ENCODE measurements around the gene PTX4. TPM values are rescaled to one million over a fixed set of nuclear protein-coding genes. Genes with fewer than 3 reads are reported as not detected.

The PTX4 gene
- total RNA-seq, 1 donor from 2014 or later, result not detected

DNA sequence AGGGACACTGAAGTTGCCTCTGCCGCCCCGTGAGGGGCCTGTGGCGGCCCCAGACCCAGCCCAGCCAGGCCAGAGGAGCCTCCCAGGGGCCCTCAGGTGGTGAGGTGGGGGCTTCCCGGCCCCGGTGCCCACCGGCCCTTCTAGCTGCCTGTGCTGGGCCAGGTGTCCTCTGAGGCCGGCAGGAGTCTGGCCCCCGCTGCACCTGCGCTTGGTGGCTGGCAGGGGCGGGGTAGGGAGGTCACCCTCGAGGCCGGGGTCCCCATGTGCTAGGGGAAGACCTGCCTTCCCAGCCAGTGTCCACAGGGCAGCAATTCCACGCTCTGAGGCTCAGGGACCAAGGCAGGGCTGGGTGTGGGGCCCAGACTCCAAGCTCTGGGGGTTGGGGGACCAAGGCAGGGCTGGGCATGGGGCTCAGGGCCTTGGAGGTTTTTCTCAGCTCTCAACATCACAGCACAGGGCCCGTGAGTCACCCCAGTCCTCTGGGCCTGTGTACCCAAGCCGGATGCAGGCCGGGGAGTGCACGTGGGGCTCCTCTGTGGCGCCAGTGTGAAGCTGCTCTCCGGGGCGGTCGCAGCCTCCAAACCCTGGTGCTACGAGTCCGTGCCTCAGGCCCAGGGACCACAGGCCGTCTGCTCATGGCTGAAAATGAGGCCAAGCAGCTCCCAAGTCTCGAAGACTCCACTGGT lies 43.1 kb downstream of the PTX4 start:
- ChIA-PET POLR2A (interaction anchor here (1.6 to 3.8 kb wide), 4 partner anchors 13 to 47 kb away, joined by 4 to 30 read pairs (median 12); partner anchors contain the start of genes TELO2 and UQCC4), CTCF (no interaction called here)
- TF ChIP-seq CTCF (IDR thresholded peaks at IDR 0.05), result no peak
- H3K9me3 Mint-ChIP-seq, result no peaks in the 10 kb centered on the region
- DNase-seq, result no peak
- H3K4me3 Mint-ChIP-seq, result no peak overlapping the region
- peak overlapping the region; percentile 30 for H3K27ac Mint-ChIP-seq
- H3K4me1 Mint-ChIP-seq, result peaks cover 7% of the 10 kb centered on the region
- peak; percentile 54 for ATAC-seq (ENCODE audit: low read depth)
- intact Hi-C loops (cut with micrococcal nuclease), result loop anchor here (1.0 kb wide), 1 partner anchor 13 kb away; no protein-coding TSS in a partner anchor
- no peaks in the 10 kb centered on the region for H3K27me3 Mint-ChIP-seq
- peaks cover 32% of the 10 kb centered on the region for H3K36me3 Mint-ChIP-seq (ENCODE audit: low read depth)

GRCh38 chr16:1444730-1445517 lies 43.8 kb downstream of the PTX4 start:
- Mint-ChIP-seq H3K9me3 (no peaks in the 10 kb centered on the region), H3K4me3 (peak overlapping the region; percentile 19), H3K36me3 (ENCODE audit: low read depth) (peaks cover 27% of the 10 kb centered on the region), H3K27me3 (no peaks in the 10 kb centered on the region), H3K27ac (peak overlapping the region; percentile 50), H3K4me1 (peaks cover 7% of the 10 kb centered on the region)
- ChIA-PET CTCF (no interaction called here), POLR2A (interaction anchor here (1.2 to 3.8 kb wide), 5 partner anchors 12 to 66 kb away, joined by 3 to 30 read pairs (median 11); partner anchors contain the start of genes TELO2 and UQCC4)
- no peak for TF ChIP-seq CTCF (IDR thresholded peaks at IDR 0.05)
- intact Hi-C loops (cut with micrococcal nuclease), result loop anchor here (1.0 kb wide), 1 partner anchor 13 kb away; no protein-coding TSS in a partner anchor
- DNase-seq (no peak), ATAC-seq (ENCODE audit: low read depth) (peak; percentile 63)

- ChIA-PET CTCF (interaction anchor here (0.7 to 1.4 kb wide), 2 partner anchors 11 to 17 kb away, joined by 3 read pairs; no protein-coding TSS in a partner anchor), POLR2A (interaction anchor here (1.0 to 4.0 kb wide), 5 partner anchors 15 to 65 kb away, joined by 3 to 30 read pairs (median 11); partner anchors contain the start of genes TELO2 and UQCC4)
- ATAC-seq (ENCODE audit: low read depth), result no peak
Measured at GRCh38 chr16:1443980-1444729, 44.6 kb downstream of the PTX4 start, which contains the start of gene CCDC154. TSS of gene CCDC154 (minus strand) at chr16:1444556. CDS start at chr16:1444322, 234 bp downstream.

DNA sequence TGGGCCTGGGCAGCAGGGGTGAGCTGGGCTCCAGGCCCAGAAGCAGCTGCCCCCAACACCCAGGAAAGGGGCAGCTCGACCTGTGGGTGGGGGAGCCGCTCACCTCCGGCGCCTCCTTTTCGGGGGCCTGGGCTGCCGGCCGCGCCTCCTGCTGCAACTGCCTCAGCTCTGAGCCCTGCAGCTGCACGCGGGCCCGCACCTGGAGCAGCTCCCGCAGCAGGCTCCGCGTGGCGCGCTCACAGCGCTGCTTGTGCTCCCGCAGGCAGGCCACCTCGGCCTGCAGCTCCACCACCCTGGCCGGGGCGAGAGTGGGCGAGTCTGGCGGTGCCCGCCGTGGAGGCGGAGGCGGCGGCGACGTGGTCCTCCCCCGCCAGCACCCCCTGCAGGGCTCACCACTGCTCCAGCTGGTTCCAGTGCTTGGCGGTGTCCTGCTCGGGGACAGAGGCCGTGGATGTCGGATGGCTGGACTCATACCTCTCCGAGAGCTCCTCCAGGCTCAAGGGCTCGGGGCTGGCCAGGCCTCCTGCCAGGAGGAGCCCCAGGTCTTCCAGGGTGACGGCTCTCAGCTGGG lies 45.3 kb downstream of the PTX4 start:
- ChIA-PET CTCF (interaction anchor here (0.7 to 1.4 kb wide), 2 partner anchors 10 to 16 kb away, joined by 3 read pairs; no protein-coding TSS in a partner anchor), POLR2A (interaction anchor here (0.6 to 4.0 kb wide), 4 partner anchors 15 to 130 kb away, joined by 4 to 30 read pairs (median 13); partner anchors contain the start of genes TELO2 and UQCC4)
- Mint-ChIP-seq H3K27me3 (no peaks in the 10 kb centered on the region), H3K4me3 (no peak overlapping the region), H3K27ac (no peak overlapping the region), H3K4me1 (peaks cover 7% of the 10 kb centered on the region), H3K9me3 (no peaks in the 10 kb centered on the region), H3K36me3 (ENCODE audit: low read depth) (peaks cover 15% of the 10 kb centered on the region)
- no peak for TF ChIP-seq CTCF (IDR thresholded peaks at IDR 0.05)
- DNase-seq, result no peak
- no peak for ATAC-seq (ENCODE audit: low read depth)
- intact Hi-C loops (cut with micrococcal nuclease), result no loop called here

More at GRCh38 chr16:1443980-1444729, 44.6 kb downstream of the PTX4 start, which contains the start of gene CCDC154:
- Mint-ChIP-seq H3K4me1 (peaks cover 7% of the 10 kb centered on the region), H3K27me3 (no peaks in the 10 kb centered on the region), H3K4me3 (peak within 1 kb of the TSS; percentile 19), H3K27ac (peak within 1 kb of the TSS; percentile 50), H3K36me3 (ENCODE audit: low read depth) (peaks cover 19% of the 10 kb centered on the region), H3K9me3 (no peaks in the 10 kb centered on the region)
- no peak for DNase-seq
- no peak for TF ChIP-seq CTCF (IDR thresholded peaks at IDR 0.05)
- intact Hi-C loops (cut with micrococcal nuclease), result no loop called here

Measured in activated B cell treated with CpG ODN at 0.5 μM for 24 hours (primary cell).